Osteoblast (primary cell): Measurements from ENCODE around the gene DYSF. TPM values are rescaled to one million over a fixed set of nuclear protein-coding genes. Genes with fewer than 3 reads are reported as not detected.

ENCODE experiments used
- DNase-seq: peaks from one replicate; pipeline ENCODE4 v3.0.0; 2011; ENCODE audit warnings: low spot score, mixed read lengths; ENCODE audit not compliant: insufficient read length; ENCODE audit errors: missing footprints
- H2AFZ ChIP-seq: 2 replicates; pipeline ENCODE4 v1.6.0; 2011; ENCODE audit warnings: mild to moderate bottlenecking, low read length
- H3K27ac ChIP-seq: 2 replicates; pipeline ENCODE4 v1.5.1; 2011; ENCODE audit warnings: mild to moderate bottlenecking, low read depth, low read length, moderate library complexity
- H3K27me3 ChIP-seq: 2 replicates; pipeline ENCODE4 v1.6.0; 2012; ENCODE audit warnings: mild to moderate bottlenecking, control low read depth, inconsistent platforms, low read length, moderate library complexity; ENCODE audit not compliant: insufficient read depth
- H3K36me3 ChIP-seq: 2 replicates; pipeline ENCODE4 v1.5.1; 2011; ENCODE audit warnings: mild to moderate bottlenecking, low read length, control low read depth, moderate library complexity; ENCODE audit not compliant: insufficient read depth
- H3K4me1 ChIP-seq: 2 replicates; pipeline ENCODE4 v1.5.1; 2011; ENCODE audit warnings: mild to moderate bottlenecking, low read length, control low read depth, moderate library complexity; ENCODE audit not compliant: insufficient read depth
- H3K4me2 ChIP-seq: 2 replicates; pipeline ENCODE4 v1.6.0; 2011; ENCODE audit warnings: mild to moderate bottlenecking, low read length; ENCODE audit not compliant: insufficient read depth
- H3K4me3 ChIP-seq: fragments of 200-600 bp; sonication (generic); 3 replicates; pipeline ENCODE4 v1.5.1; 2012; ENCODE audit warnings: mild to moderate bottlenecking, low read length, inconsistent platforms; ENCODE audit not compliant: insufficient read depth
- H3K79me2 ChIP-seq: 2 replicates; pipeline ENCODE4 v1.6.0; 2012; ENCODE audit warnings: mild to moderate bottlenecking, low read length, control low read depth, inconsistent platforms; ENCODE audit not compliant: insufficient read depth
- H3K9me3 ChIP-seq: 2 replicates; pipeline ENCODE4 v1.5.1; 2011; ENCODE audit warnings: low read depth, low read length, control low read depth
- H4K20me1 ChIP-seq: 2 replicates; pipeline ENCODE4 v1.6.0; 2012; ENCODE audit warnings: mild to moderate bottlenecking, low read length, control low read depth; ENCODE audit not compliant: insufficient read depth
- total RNA-seq: library from RNA; depleted of rRNA; stranded (reverse); fragments of >200 nt; gene quantifications from 2 replicates; pipeline ENCODE4 v1.2.3, GENCODE V29; 2012
- TF ChIP-seq, protein P1 (sequence below): IDR thresholded peaks from 2 replicates; pipeline ENCODE4 v1.5.1; 2011; ENCODE audit warnings: mild to moderate bottlenecking, low read depth, low read length, moderate library complexity; ENCODE audit errors: extremely low read depth

Gene DYSF
- total RNA-seq, 1 donor, result 4.3 TPM

DNA sequence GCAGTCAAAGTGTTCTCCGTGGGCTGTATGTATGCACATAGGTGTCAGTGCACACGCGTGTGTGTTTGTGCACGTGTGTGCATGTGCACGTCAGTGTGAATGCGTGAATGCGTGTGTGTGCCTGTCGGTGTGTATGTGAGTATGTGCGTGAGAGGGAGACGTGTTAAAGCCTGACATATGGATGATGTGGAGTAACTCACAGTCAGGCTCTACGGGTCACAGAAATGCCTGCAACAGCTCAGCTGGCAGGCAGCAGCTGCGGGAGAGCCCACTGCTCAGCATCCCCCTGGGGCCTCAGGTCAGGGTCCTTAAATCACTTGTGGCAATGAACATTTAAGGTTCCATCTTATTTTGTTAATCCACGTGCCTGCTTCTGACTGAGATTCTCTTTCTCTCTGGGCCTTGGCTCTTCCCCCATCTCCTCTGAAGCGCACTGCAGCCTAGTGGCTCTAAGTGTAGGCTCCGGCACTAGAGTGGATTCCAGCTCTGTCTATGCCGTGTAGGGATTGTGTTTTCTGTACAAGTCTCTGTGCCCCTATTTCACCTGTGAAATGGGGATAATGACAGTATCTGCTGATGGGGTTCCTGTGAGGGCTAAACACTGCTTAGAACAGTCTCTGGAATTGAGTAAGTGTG, 63.0 kb downstream of the DYSF start:
- Histone ChIP-seq H3K27me3 (peaks cover 23% of the 10 kb centered on the region), H3K4me3 (no peak overlapping the region), H3K36me3 (no peaks in the 10 kb centered on the region), H3K4me2 (no peak overlapping the region), H3K9me3 (no peaks in the 10 kb centered on the region), H3K4me1 (no peaks in the 10 kb centered on the region), H3K79me2 (no peaks in the 10 kb centered on the region), H4K20me1 (no peaks in the 10 kb centered on the region), H3K27ac (no peak overlapping the region), H2AFZ (no peak overlapping the region)
- DNase-seq, result no peak
- TF ChIP-seq, protein P1, sequence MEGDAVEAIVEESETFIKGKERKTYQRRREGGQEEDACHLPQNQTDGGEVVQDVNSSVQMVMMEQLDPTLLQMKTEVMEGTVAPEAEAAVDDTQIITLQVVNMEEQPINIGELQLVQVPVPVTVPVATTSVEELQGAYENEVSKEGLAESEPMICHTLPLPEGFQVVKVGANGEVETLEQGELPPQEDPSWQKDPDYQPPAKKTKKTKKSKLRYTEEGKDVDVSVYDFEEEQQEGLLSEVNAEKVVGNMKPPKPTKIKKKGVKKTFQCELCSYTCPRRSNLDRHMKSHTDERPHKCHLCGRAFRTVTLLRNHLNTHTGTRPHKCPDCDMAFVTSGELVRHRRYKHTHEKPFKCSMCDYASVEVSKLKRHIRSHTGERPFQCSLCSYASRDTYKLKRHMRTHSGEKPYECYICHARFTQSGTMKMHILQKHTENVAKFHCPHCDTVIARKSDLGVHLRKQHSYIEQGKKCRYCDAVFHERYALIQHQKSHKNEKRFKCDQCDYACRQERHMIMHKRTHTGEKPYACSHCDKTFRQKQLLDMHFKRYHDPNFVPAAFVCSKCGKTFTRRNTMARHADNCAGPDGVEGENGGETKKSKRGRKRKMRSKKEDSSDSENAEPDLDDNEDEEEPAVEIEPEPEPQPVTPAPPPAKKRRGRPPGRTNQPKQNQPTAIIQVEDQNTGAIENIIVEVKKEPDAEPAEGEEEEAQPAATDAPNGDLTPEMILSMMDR, result no peak

DNA sequence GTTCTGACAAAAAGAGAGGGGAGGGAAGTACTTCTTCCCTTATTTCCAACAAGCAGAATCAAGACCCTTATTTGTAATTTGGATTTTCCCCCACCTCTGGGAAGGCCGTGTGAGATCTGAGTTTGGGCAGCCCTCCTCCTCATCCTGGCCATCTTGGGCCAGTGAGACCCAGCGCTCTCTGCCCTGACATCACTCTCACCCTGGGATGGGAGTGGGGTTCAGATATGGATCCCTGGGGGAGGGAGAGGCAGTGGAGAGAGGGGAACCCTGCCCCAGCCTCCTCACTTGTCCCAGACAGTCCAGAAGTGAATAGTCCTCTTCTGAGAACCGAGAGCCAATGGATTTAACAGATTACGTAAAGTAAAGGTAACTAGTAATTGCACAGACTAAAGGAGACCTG, 64.5 kb downstream of the DYSF start:
- no peak overlapping the region for H2AFZ ChIP-seq
- peaks cover 23% of the 10 kb centered on the region for H3K27me3 ChIP-seq
- no peak overlapping the region for H3K4me3 ChIP-seq
- H4K20me1 ChIP-seq, result no peaks in the 10 kb centered on the region
- H3K36me3 ChIP-seq, result no peaks in the 10 kb centered on the region
- H3K9me3 ChIP-seq, result no peaks in the 10 kb centered on the region
- no peaks in the 10 kb centered on the region for H3K79me2 ChIP-seq
- TF ChIP-seq, protein P1, result no peak
- no peaks in the 10 kb centered on the region for H3K4me1 ChIP-seq
- no peak overlapping the region for H3K4me2 ChIP-seq
- no peak overlapping the region for H3K27ac ChIP-seq
- DNase-seq, result no peak

DNA sequence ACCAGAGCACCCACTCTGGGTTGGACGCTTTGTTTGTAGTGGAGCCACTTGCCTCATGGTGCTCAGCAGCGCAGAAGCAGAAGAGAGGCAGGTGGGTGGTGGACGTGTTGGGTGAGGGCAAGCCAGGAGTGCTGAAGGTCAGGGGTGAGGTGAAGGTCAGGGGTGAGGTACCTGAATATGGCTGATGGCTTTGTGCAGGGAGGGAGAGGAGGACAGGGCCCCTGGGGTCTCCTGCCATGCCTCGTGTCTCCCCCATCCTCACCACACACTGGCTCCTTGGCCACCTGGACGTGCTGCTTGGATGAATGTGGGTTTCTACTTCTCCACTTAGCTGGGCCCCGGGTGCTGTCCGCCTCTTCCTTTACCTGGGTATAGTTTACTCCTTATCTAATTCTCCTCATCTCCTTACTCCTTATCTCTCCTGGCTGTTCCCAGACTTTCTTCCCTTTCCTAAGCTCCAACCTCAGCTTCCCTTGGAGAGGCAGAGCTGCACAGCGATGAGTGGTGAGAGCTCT, 68.1 kb downstream of the DYSF start:
- TF ChIP-seq, protein P1, result no peak
- Histone ChIP-seq H2AFZ (no peak overlapping the region), H3K27ac (no peak overlapping the region), H3K4me1 (no peaks in the 10 kb centered on the region), H3K36me3 (no peaks in the 10 kb centered on the region), H3K27me3 (peaks cover 14% of the 10 kb centered on the region), H3K4me2 (no peak overlapping the region), H3K4me3 (no peak overlapping the region), H4K20me1 (no peaks in the 10 kb centered on the region), H3K9me3 (no peaks in the 10 kb centered on the region), H3K79me2 (no peaks in the 10 kb centered on the region)
- no peak for DNase-seq

DNA sequence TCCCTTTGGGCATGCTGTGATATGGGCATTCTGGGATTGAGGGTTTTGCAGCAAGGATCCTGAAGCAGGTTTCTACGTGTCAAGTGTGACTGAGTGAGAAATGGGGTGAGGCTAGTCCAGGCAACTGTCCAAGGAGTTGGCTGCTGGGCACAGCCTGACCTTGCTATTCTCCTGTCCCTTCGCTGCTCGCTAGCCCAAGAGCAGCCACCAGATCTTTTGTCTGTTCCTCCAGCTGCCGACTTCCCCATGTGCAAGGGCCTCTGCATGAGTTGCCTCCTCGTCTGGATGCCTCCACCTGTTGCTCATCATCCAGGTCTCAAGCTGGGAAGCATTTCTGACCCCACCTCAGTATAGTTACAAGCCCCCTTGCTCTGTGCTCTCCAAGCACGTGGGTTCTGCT, 71.1 kb downstream of the DYSF start:
- H3K9me3 ChIP-seq, result no peaks in the 10 kb centered on the region
- DNase-seq, result no peak
- no peak overlapping the region for H3K27ac ChIP-seq
- TF ChIP-seq, protein P1, result no peak
- H3K79me2 ChIP-seq, result no peaks in the 10 kb centered on the region
- H3K4me1 ChIP-seq, result no peaks in the 10 kb centered on the region
- H2AFZ ChIP-seq, result no peak overlapping the region
- no peaks in the 10 kb centered on the region for H4K20me1 ChIP-seq
- no peaks in the 10 kb centered on the region for H3K36me3 ChIP-seq
- H3K27me3 ChIP-seq, result peaks cover 17% of the 10 kb centered on the region
- H3K4me3 ChIP-seq, result no peak overlapping the region
- no peak overlapping the region for H3K4me2 ChIP-seq
